HG03135 (cell line): ENCODE measurements around the gene KIF26B.

Experiments used
- ATAC-seq: cut with Tn5 transposase; IDR thresholded peaks from one replicate; pipeline ENCODE4 v1.9.1; 2021; ENCODE audit warnings: mild to moderate bottlenecking, moderate library complexity; ENCODE audit not compliant: unreplicated experiment

Gene KIF26B

GRCh38 chr1:245409341-245410195 lies 254.8 kb downstream of the KIF26B start:
- no peak for ATAC-seq

- no peak for ATAC-seq
Observed at GRCh38 chr1:245411245-245412036, 256.7 kb downstream of the KIF26B start.

GRCh38 chr1:245412306-245412705 lies 257.5 kb downstream of the KIF26B start:
- ATAC-seq = no peak

- no peak for ATAC-seq
Observed at GRCh38 chr1:245416781-245417180, 262.0 kb downstream of the KIF26B start.

GRCh38 chr1:245418077-245418476 lies 263.3 kb downstream of the KIF26B start:
- no peak for ATAC-seq

- no peak for ATAC-seq
Observed at GRCh38 chr1:245419461-245419978, 264.7 kb downstream of the KIF26B start.

- ATAC-seq = no peak
Observed at GRCh38 chr1:245419989-245420388, 265.2 kb downstream of the KIF26B start.

- ATAC-seq = no peak
Observed at GRCh38 chr1:245420926-245421325, 266.1 kb downstream of the KIF26B start.

GRCh38 chr1:245428681-245429080 lies 273.9 kb downstream of the KIF26B start:
- ATAC-seq = no peak

GRCh38 chr1:245431706-245432105 lies 276.9 kb downstream of the KIF26B start:
- no peak for ATAC-seq

GRCh38 chr1:245432228-245432875 lies 277.6 kb downstream of the KIF26B start:
- no peak for ATAC-seq

- no peak for ATAC-seq
Observed at GRCh38 chr1:245433561-245433960, 278.8 kb downstream of the KIF26B start.

GRCh38 chr1:245434280-245434679 lies 279.5 kb downstream of the KIF26B start:
- no peak for ATAC-seq

- ATAC-seq = no peak
Observed at GRCh38 chr1:245436407-245436806, 281.6 kb downstream of the KIF26B start.

GRCh38 chr1:245437369-245438062 lies 282.7 kb downstream of the KIF26B start:
- ATAC-seq = no peak

- ATAC-seq = no peak
Observed at GRCh38 chr1:245440922-245441321, 286.1 kb downstream of the KIF26B start.

GRCh38 chr1:245441689-245442088 lies 286.9 kb downstream of the KIF26B start:
- ATAC-seq = no peak

GRCh38 chr1:245444147-245444828 lies 289.5 kb downstream of the KIF26B start:
- ATAC-seq = no peak

GRCh38 chr1:245444945-245445344 lies 290.2 kb downstream of the KIF26B start:
- no peak for ATAC-seq

- ATAC-seq = no peak
Observed at GRCh38 chr1:245448531-245448930, 293.7 kb downstream of the KIF26B start.
